ENCODE measurements around the gene TSPEAR. TPM values are rescaled to one million over a fixed set of nuclear protein-coding genes. Genes with fewer than 3 reads are reported as not detected.

The TSPEAR gene
- total and polyA plus RNA-seq, 2 of the 13 experiments (the other 11 are each of a cell fraction or from before 2014, with no cell fraction given): 0.07 to 0.32 TPM

GRCh38 chr21:44482581-44483287 is 228.6 kb downstream of the TSPEAR start (continued):
- TF ChIP-seq ZMAT3 (CRISPR knock-in tag; conservative IDR thresholded peaks at IDR 0.05) (peak; percentile 65; the same call in 1 of the 2 replicates), SNAPC4 (CRISPR knock-in tag; IDR thresholded peaks at IDR 0.05) (0 out of 2 replicates have a peak, but pooled peaks have one; percentile 29), MED13 (CRISPR knock-in tag; IDR thresholded peaks at IDR 0.05) (peak; percentile 63; the same call in 1 of the 2 replicates), DNMT1 (CRISPR knock-in tag; IDR thresholded peaks at IDR 0.05) (no peak), MXD4 (CRISPR knock-in tag; IDR thresholded peaks at IDR 0.05) (no peak), ZNF562 (CRISPR knock-in tag; IDR thresholded peaks at IDR 0.05; ENCODE audit: borderline replicate concordance) (no peak), PAXIP1 (CRISPR knock-in tag; conservative IDR thresholded peaks at IDR 0.05) (peak; percentile 88), ZNF382 (CRISPR knock-in tag; IDR thresholded peaks at IDR 0.05; ENCODE audit: borderline replicate concordance) (no peak), LBX2 (CRISPR knock-in tag; IDR thresholded peaks at IDR 0.05; ENCODE audit: borderline replicate concordance) (no peak), ZNF800 (CRISPR knock-in tag; IDR thresholded peaks at IDR 0.05) (no peak), MAFF (IDR thresholded peaks at IDR 0.05; ENCODE audit: low read depth, low read length) (no peak; the same call in 1 of the 2 replicates), SAFB2 (CRISPR knock-in tag; IDR thresholded peaks at IDR 0.05; ENCODE audit: borderline replicate concordance, low read depth) (no peak), XBP1 (CRISPR knock-in tag; IDR thresholded peaks at IDR 0.05) (no peak), ZNF556 (CRISPR knock-in tag; IDR thresholded peaks at IDR 0.05; ENCODE audit: borderline replicate concordance) (no peak), KDM3A (CRISPR knock-in tag; IDR thresholded peaks at IDR 0.05; ENCODE audit: low read depth) (no peak), GATAD2A (CRISPR knock-in tag; IDR thresholded peaks at IDR 0.05) (peak; percentile 33), ZNF552 (CRISPR knock-in tag; IDR thresholded peaks at IDR 0.05; ENCODE audit: borderline replicate concordance) (no peak), ZNF879 (CRISPR knock-in tag; IDR thresholded peaks at IDR 0.05) (peak; percentile 71; the same call in 1 of the 2 replicates), ELF1 (CRISPR knock-in tag; IDR thresholded peaks at IDR 0.05) (peak; percentile 29; the same call in 1 of the 2 replicates)
